Body of pancreas (tissue), 4 donors: ENCODE results near the gene USHBP1.

Experiments used
- CTCF ChIP-seq, 7 experiments: fragments of 450-650 bp in 4 of 7; fragments of 200-600 bp in 3 of 7; sonication (generic) in 3 of 7; IDR thresholded peaks; one replicate each; pipeline ENCODE4 v1.5.1; 2016 to 2019; ENCODE audit warnings: antibody characterized with exemption in 7 of 7
- POLR2A ChIP-seq, 3 donors: fragments of 450-650 bp; IDR thresholded peaks; one replicate each; pipeline ENCODE4 v1.6.1; 2016; ENCODE audit warnings: antibody characterized with exemption in 3 of 3, mild to moderate bottlenecking in 2 of 3

- TF ChIP-seq CTCF (IDR thresholded peaks at IDR 0.05), result no peak
- no peak for TF ChIP-seq POLR2A (IDR thresholded peaks at IDR 0.05)
Observed at GRCh38 chr19:17256130-17256529, 8.4 kb downstream of the USHBP1 start.
